Suppressor macrophage treated with lipopolysaccharide for 4 hours (primary cell): ENCODE results near the gene CHD9NB.

Experiments
- DNase-seq: peaks from one replicate; pipeline ENCODE4 v3.0.0-alpha.2; 2020

The CHD9NB gene

GRCh38 chr16:53052519-53053501 lies at the start of gene CHD9NB:
Gene CHD9NB (minus strand): TSS chr16:53052897. CDS start chr16:53044158, 8,739 bp downstream.
- DNase-seq = peak; percentile 71

GRCh38 chr16:53100889-53101288 lies 48.2 kb upstream of the CHD9NB start:
- no peak for DNase-seq

GRCh38 chr16:53100131-53100748 lies 47.5 kb upstream of the CHD9NB start:
- no peak for DNase-seq

- peak; percentile 85 for DNase-seq
Measured at GRCh38 chr16:53099318-53100130, 46.8 kb upstream of the CHD9NB start.

- peak; percentile 90 for DNase-seq
Measured at GRCh38 chr16:53098526-53099317, 46.0 kb upstream of the CHD9NB start.

- DNase-seq = no peak
Measured at GRCh38 chr16:53097190-53097589, 44.5 kb upstream of the CHD9NB start.

GRCh38 chr16:53094013-53094630 lies 41.4 kb upstream of the CHD9NB start:
- DNase-seq = peak; percentile 62

- DNase-seq = no peak
Measured at GRCh38 chr16:53093162-53093744, 40.6 kb upstream of the CHD9NB start.

GRCh38 chr16:53092284-53092683 lies 39.6 kb upstream of the CHD9NB start:
- no peak for DNase-seq

- DNase-seq = peak; percentile 93
Measured at GRCh38 chr16:53091466-53092211, 38.9 kb upstream of the CHD9NB start.

GRCh38 chr16:53090591-53091411 lies 38.1 kb upstream of the CHD9NB start:
- DNase-seq = peak; percentile 81

- DNase-seq = no peak
Measured at GRCh38 chr16:53090286-53090590, 37.5 kb upstream of the CHD9NB start.

- DNase-seq = no peak
Measured at GRCh38 chr16:53089434-53090285, 37.0 kb upstream of the CHD9NB start.

GRCh38 chr16:53087101-53087500 lies 34.4 kb upstream of the CHD9NB start:
- no peak for DNase-seq

GRCh38 chr16:53085931-53086421 lies 33.3 kb upstream of the CHD9NB start:
- no peak for DNase-seq

GRCh38 chr16:53085369-53085843 lies 32.7 kb upstream of the CHD9NB start:
- DNase-seq = no peak

GRCh38 chr16:53084746-53085334 lies 32.1 kb upstream of the CHD9NB start:
- DNase-seq = no peak

GRCh38 chr16:53084141-53084541 lies 31.4 kb upstream of the CHD9NB start:
- DNase-seq = no peak
